Measurements from ENCODE around the gene GLCE. TPM values are rescaled to one million over a fixed set of nuclear protein-coding genes. Genes with fewer than 3 reads are reported as not detected.

The GLCE gene
- total and polyA plus RNA-seq, 7 donors: 2.5 to 6.0 (median 4.2) TPM

DNA sequence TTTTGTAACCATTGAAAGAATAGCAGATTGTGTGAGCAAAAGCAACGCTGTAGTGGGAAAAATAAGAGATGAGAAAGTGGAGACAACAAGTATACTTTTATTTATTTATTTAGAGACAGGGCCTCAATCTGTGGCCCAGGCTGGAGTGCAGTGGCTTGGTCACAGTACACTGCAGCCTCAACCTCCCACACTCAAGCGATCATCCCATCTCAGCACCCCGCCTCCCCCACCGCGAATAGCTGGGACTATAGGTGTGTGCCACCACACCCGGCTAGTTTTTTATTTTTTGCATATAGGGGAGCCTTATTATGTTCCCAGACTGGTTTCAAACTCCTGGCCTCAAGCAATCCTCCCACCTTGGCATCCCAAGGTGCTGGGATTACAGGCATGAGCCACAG, 1.6 kb upstream of the GLCE start:
- no peak overlapping the region for H3K4me3 ChIP-seq
- intact Hi-C loops (cut with DNase I): no loop called here
- DNase-seq (no peak), ATAC-seq (no peak)
- H3K36me3 ChIP-seq (ENCODE audit: insufficient read depth in 1 of 2, low read depth in 1 of 2): no peaks in the 10 kb centered on the region
- H3K4me1 ChIP-seq: peaks cover 10% of the 10 kb centered on the region
- H3K27me3 ChIP-seq (ENCODE audit: insufficient read depth in 3 of 3, low read length in 2 of 3): no peaks in the 10 kb centered on the region
- H3K9me3 ChIP-seq: no peaks in the 10 kb centered on the region
- WGBS, 3 donors: 90 to 94% (median 93%) methylated on average over 6 of the region's 6 CpGs
- no peak overlapping the region for H3K27ac ChIP-seq
- TF ChIP-seq, protein P1, sequence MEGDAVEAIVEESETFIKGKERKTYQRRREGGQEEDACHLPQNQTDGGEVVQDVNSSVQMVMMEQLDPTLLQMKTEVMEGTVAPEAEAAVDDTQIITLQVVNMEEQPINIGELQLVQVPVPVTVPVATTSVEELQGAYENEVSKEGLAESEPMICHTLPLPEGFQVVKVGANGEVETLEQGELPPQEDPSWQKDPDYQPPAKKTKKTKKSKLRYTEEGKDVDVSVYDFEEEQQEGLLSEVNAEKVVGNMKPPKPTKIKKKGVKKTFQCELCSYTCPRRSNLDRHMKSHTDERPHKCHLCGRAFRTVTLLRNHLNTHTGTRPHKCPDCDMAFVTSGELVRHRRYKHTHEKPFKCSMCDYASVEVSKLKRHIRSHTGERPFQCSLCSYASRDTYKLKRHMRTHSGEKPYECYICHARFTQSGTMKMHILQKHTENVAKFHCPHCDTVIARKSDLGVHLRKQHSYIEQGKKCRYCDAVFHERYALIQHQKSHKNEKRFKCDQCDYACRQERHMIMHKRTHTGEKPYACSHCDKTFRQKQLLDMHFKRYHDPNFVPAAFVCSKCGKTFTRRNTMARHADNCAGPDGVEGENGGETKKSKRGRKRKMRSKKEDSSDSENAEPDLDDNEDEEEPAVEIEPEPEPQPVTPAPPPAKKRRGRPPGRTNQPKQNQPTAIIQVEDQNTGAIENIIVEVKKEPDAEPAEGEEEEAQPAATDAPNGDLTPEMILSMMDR (IDR thresholded peaks at IDR 0.05): no peak

DNA sequence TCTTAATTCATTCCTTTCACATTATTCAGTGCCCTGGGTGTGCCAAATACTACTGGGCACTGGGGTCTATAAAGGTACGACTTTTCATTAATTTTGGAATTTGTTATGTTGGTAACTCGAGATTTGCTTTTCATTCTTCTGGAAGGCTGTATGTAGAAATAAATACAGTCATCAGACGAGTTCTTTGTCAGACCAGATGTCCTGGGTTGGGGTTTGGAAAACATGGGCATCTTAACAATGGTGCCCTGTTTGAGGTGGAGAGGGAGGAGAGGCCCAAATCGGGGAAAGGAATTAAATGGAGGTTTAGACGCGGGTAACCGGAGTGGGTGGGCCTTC, 662 bp upstream of the GLCE start:
- Histone ChIP-seq H3K4me3 (peak overlapping the region; percentile 96), H3K27ac (peak overlapping the region; percentile 76)
- intact Hi-C loops (cut with DNase I): loop anchor here in 1 of 2 donors (5.0 kb wide), 2 partner anchors 82 to 102 kb away; no protein-coding TSS in a partner anchor

DNA sequence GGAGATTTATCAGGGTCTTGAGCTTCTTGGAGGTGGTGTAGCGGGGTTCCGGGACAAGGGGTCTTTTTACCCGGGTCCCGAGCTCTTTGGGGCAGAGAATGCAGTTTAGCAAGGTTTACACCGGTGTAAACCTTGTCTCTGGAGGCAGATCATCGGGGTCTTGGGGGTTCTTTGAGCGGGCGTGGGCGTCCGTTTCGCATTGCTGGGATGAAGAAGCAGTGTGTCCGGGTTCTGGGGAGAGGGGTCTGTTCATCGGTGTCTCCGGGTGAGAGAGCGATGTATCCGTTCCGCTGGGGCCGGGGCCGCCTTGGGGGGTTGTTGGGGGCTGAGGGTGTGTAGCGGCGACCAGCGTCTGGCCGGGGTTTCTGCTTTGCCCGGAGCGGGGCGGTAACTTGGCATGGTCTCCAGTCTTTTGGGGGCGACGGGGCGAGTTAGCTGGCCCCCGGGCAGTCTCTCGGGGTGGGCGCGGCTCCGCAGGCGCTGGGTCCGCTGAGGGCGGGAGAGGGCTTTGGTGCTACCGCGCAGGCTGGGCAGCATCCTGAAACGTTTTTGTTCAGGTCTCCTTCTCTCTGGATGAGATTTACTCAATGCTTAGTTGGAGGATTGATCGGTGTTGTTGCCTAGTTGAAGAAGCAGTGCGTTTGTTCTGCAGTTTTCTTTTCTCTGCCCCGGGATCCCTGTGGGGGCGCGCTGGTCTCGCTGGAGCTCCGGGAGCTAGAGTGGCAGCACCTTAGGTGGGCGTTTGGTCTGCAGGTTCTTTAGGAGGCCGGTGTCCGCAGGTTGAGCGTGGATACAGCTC, 843 bp downstream of the GLCE start:
- intact Hi-C loops (cut with DNase I): loop anchor here in 1 of 2 donors (5.0 kb wide), 2 partner anchors 84 to 104 kb away; no protein-coding TSS in a partner anchor
- ATAC-seq: peak in 2 of 4 donors; percentile 17 to 41
- H3K36me3 ChIP-seq (ENCODE audit: insufficient read depth in 1 of 2, low read depth in 1 of 2): no peaks in the 10 kb centered on the region
- WGBS, 3 donors: 0 to 1% (median 1%) methylated on average over 51 of the region's 51 CpGs
- peak; percentile 27 to 64 for DNase-seq
- no peaks in the 10 kb centered on the region for H3K27me3 ChIP-seq (ENCODE audit: insufficient read depth in 3 of 3, low read length in 2 of 3)
- H3K4me1 ChIP-seq: peaks cover 10% of the 10 kb centered on the region
- H3K4me3 ChIP-seq: peak overlapping the region; percentile 96
- peak overlapping the region; percentile 14 for H3K27ac ChIP-seq
- TF ChIP-seq, protein P1 (IDR thresholded peaks at IDR 0.05): peak; percentile 16
- no peaks in the 10 kb centered on the region for H3K9me3 ChIP-seq

More for the DNA sequence above, 662 bp upstream of the GLCE start:
- Histone ChIP-seq H3K4me1 (peaks cover 10% of the 10 kb centered on the region), H3K9me3 (no peaks in the 10 kb centered on the region), H3K36me3 (ENCODE audit: insufficient read depth in 1 of 2, low read depth in 1 of 2) (no peaks in the 10 kb centered on the region), H3K27me3 (ENCODE audit: insufficient read depth in 3 of 3, low read length in 2 of 3) (no peaks in the 10 kb centered on the region)
- DNase-seq (no peak), ATAC-seq (no peak)
- 19 to 22% (median 21%) methylated on average over 7 of the region's 7 CpGs for WGBS, 3 donors
- TF ChIP-seq, protein P1 (IDR thresholded peaks at IDR 0.05): no peak

DNA sequence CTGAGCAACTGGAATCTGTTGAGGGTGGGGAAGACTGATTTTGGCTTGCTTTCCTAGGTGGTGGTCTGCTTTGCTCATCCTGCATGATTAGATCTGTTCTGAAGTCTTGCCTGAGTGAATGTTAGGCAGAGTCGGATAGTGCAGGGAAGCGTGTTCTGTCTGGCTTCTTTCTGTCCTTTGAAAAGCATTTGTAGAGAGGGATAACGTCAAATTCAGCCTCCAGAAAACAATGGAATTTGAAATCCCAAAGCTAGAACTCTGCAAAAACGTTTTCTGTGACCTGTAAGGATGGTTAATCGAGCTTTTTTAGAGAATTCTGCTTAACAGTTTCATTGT, 1.4 kb downstream of the GLCE start:
- Histone ChIP-seq H3K4me3 (peak overlapping the region; percentile 96), H3K4me1 (peaks cover 10% of the 10 kb centered on the region), H3K9me3 (no peaks in the 10 kb centered on the region), H3K27me3 (ENCODE audit: insufficient read depth in 3 of 3, low read length in 2 of 3) (no peaks in the 10 kb centered on the region), H3K27ac (peak overlapping the region; percentile 14), H3K36me3 (ENCODE audit: insufficient read depth in 1 of 2, low read depth in 1 of 2) (no peaks in the 10 kb centered on the region)
- DNase-seq (no peak), ATAC-seq (no peak)
- TF ChIP-seq, protein P1 (IDR thresholded peaks at IDR 0.05): no peak
- whole genome bisulfite sequencing, 3 donors: 23 to 31% (median 27%) methylated on average over 5 of the region's 5 CpGs
- intact Hi-C loops (cut with DNase I): loop anchor here in 1 of 2 donors (5.0 kb wide), 2 partner anchors 85 to 105 kb away; no protein-coding TSS in a partner anchor
